ENCODE results near the gene MED10.

DNA sequence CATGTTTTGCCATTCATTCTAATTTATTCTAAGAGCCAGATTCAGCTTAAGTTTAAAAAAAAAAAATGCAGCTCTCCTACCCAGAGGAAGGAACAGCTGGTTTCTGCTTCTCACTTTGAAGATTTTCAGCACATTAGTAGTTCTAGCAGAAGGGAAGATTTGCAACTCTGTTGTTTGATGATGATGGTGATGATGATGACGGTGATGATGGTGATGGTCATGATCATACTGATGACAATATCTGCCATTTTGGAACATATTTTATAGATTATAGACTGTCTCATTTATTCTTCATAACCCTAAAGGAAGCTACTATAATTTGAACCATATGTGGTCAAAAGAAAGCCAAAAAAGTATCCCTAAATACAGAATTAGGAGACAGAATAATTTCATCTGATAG, 7.9 kb upstream of the MED10 start:
- no peak for TF ChIP-seq POLR2A (IDR thresholded peaks at IDR 0.05)
- TF ChIP-seq, protein P1, sequence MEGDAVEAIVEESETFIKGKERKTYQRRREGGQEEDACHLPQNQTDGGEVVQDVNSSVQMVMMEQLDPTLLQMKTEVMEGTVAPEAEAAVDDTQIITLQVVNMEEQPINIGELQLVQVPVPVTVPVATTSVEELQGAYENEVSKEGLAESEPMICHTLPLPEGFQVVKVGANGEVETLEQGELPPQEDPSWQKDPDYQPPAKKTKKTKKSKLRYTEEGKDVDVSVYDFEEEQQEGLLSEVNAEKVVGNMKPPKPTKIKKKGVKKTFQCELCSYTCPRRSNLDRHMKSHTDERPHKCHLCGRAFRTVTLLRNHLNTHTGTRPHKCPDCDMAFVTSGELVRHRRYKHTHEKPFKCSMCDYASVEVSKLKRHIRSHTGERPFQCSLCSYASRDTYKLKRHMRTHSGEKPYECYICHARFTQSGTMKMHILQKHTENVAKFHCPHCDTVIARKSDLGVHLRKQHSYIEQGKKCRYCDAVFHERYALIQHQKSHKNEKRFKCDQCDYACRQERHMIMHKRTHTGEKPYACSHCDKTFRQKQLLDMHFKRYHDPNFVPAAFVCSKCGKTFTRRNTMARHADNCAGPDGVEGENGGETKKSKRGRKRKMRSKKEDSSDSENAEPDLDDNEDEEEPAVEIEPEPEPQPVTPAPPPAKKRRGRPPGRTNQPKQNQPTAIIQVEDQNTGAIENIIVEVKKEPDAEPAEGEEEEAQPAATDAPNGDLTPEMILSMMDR (IDR thresholded peaks at IDR 0.05), result no peak
- TF ChIP-seq EP300 (IDR thresholded peaks at IDR 0.05), result no peak
